WERI-Rb-1 (cell line): Measurements from ENCODE around the gene CHST9.

Experiments used
- DNase-seq: peaks from one replicate; pipeline ENCODE4 v3.0.0-alpha.2; 2020
- H3K27ac ChIP-seq: fragments of 250-450 bp; sonication (Bioruptor Pico); 2 replicates; pipeline ENCODE4 v1.5.1; 2020; ENCODE audit warnings: mild to moderate bottlenecking, moderate library complexity
- H3K27me3 ChIP-seq: fragments of 250-450 bp; sonication (Bioruptor Pico); 2 replicates; pipeline ENCODE4 v1.5.1; 2021; ENCODE audit warnings: mild to moderate bottlenecking, low read depth, moderate library complexity; ENCODE audit not compliant: insufficient read depth, severe bottlenecking
- H3K36me3 ChIP-seq: fragments of 250-450 bp; sonication (Bioruptor Pico); 2 replicates; pipeline ENCODE4 v1.5.1; 2020; ENCODE audit warnings: mild to moderate bottlenecking, moderate library complexity
- H3K4me3 ChIP-seq: 2 replicates; pipeline ENCODE4 v1.5.1; 2011; ENCODE audit warnings: low read depth, mild to moderate bottlenecking, control low read depth, low read length
- H3K9me3 ChIP-seq: fragments of 250-450 bp; sonication (Bioruptor Pico); 2 replicates; pipeline ENCODE4 v1.5.1; 2021; ENCODE audit warnings: mild to moderate bottlenecking, moderate library complexity; ENCODE audit not compliant: severe bottlenecking
- TF ChIP-seq, protein P1 (sequence below): IDR thresholded peaks from 2 replicates; pipeline ENCODE4 v1.5.1; 2011; ENCODE audit warnings: low read depth, mild to moderate bottlenecking, control low read depth, inconsistent platforms, low read length

CHST9 gene

DNA sequence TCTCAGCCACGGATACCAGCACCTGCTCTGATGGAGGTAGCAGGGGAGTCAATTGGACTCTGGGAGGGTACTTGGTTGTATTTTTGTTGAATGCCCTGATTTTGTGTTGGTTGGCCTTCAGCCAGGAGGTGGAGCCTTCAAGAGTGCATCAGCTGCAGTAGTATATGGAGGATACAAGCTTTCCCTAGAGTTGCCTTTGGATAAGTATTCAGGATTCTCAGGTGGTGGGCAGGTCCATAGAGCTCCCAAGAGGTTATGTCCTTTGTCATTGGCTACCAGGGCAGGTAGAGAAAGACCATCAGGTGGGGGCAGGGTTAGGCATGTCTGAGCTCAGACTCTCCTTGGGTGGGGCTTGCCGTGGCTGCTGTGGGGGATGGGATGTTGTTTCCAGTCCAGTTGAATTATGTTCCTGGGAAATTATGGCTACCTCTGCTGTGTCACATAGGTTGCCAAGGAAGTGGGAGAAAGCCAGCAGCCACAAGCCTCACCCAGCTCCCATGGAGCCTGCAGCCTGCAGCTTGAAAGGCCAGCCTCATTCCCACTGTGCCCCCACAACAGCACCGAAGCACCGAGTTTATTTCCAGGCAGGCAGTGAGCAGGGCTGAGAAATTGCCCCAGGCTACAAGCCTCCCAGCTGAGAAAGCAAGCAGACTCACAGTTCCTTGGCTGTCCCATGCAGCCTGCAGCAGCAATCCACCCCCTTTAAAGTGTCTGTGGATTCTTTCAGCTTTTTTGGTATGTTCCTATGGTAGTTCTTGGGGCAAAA lies 38.6 kb upstream of the CHST9 start:
- H3K27me3 ChIP-seq: no peaks in the 10 kb centered on the region
- no peak overlapping the region for H3K4me3 ChIP-seq
- H3K27ac ChIP-seq: no peak overlapping the region
- H3K9me3 ChIP-seq: no peaks in the 10 kb centered on the region
- TF ChIP-seq, protein P1, sequence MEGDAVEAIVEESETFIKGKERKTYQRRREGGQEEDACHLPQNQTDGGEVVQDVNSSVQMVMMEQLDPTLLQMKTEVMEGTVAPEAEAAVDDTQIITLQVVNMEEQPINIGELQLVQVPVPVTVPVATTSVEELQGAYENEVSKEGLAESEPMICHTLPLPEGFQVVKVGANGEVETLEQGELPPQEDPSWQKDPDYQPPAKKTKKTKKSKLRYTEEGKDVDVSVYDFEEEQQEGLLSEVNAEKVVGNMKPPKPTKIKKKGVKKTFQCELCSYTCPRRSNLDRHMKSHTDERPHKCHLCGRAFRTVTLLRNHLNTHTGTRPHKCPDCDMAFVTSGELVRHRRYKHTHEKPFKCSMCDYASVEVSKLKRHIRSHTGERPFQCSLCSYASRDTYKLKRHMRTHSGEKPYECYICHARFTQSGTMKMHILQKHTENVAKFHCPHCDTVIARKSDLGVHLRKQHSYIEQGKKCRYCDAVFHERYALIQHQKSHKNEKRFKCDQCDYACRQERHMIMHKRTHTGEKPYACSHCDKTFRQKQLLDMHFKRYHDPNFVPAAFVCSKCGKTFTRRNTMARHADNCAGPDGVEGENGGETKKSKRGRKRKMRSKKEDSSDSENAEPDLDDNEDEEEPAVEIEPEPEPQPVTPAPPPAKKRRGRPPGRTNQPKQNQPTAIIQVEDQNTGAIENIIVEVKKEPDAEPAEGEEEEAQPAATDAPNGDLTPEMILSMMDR: no peak
- no peaks in the 10 kb centered on the region for H3K36me3 ChIP-seq
- no peak for DNase-seq

DNA sequence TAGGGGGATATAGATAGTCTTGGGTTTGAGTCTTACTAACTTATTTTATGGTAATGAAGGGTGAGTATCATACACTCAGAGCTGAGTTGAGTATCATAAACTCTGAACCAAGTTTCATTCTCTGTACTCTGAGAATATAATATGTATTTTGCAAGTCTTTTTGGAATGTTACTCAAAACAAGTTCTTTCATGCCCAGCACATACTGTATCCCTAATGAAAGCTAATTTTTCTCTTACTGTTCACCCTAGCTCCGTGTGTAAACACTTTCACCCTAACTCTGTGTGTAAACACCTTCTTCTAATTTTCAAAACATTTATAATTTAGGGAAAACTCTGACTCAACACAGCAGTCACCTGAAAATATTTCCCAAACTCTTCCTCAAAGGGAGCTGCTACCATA lies 29.7 kb upstream of the CHST9 start:
- no peak overlapping the region for H3K27ac ChIP-seq
- H3K4me3 ChIP-seq: no peak overlapping the region
- H3K27me3 ChIP-seq: no peaks in the 10 kb centered on the region
- no peaks in the 10 kb centered on the region for H3K36me3 ChIP-seq
- DNase-seq: no peak
- TF ChIP-seq, protein P1: no peak
- H3K9me3 ChIP-seq: no peaks in the 10 kb centered on the region

DNA sequence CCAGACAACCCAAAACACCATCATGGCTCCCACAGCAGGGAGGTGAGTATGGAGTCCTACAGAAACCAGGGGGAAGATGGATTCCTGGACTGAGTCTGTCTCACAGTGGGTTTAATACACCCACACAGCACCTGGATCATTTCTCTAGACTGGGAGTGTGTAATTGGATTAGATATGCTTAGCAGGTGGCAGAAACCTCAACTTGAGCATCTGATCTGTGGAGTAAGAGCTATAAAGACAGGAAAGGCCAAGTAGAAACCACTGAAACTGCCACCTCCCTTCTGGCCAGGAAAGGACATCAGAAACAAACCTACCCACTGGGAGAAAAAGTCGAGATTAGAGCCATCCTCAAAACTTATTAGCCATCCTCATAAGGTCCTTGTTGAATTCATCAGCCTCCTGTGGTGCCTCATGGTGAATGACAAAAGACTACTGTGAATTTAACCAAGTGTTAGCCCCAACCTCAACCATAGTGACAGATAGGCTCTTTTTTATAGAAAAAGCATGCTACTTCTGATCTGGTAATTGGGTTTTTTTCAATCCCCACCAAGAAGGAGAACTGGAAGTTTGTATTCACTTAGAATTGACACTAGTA lies 28.1 kb upstream of the CHST9 start:
- no peaks in the 10 kb centered on the region for H3K36me3 ChIP-seq
- no peak overlapping the region for H3K4me3 ChIP-seq
- H3K27me3 ChIP-seq: no peaks in the 10 kb centered on the region
- no peak overlapping the region for H3K27ac ChIP-seq
- TF ChIP-seq, protein P1: no peak
- peak; percentile 33 for DNase-seq
- no peaks in the 10 kb centered on the region for H3K9me3 ChIP-seq

DNA sequence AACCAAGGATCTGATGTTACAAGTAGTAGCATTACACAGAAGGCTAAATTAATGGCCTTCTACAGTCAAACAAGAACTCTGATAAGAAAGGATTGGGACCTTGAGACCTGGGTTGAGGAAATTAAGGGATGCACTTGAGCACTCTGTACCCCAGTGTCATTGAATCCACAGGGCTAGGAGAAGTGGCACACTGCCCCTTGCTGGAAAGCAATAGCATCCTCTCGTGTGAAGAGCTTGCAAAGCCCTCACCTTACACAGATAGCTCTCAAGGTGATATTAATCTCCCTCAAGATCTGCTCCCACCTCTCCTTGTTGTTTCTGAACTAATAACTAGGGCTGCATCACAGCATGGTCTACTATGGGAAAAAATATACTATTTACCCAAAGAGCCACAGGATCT lies 26.5 kb upstream of the CHST9 start:
- no peaks in the 10 kb centered on the region for H3K36me3 ChIP-seq
- H3K27ac ChIP-seq: no peak overlapping the region
- H3K27me3 ChIP-seq: no peaks in the 10 kb centered on the region
- TF ChIP-seq, protein P1: peak; percentile 32
- H3K9me3 ChIP-seq: no peaks in the 10 kb centered on the region
- H3K4me3 ChIP-seq: no peak overlapping the region
- no peak for DNase-seq

DNA sequence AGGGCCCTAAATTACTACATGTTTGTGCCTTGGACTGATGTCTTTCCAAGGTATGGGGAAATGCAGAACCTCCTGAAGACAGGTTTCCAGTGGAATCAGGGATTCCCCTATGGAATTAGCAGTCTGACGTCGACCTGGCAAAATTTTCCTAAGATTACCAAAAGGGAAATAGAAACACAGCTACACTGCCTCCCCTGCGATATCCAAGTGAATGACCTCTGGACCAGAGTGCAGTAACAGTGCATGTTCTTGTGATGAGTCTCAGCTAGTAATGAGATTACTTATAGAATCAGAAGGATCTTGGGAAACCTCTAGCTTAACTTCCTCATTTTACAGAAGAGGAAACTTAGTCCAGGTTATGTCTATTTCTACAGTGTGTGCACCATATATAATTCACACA lies 21.3 kb upstream of the CHST9 start:
- Histone ChIP-seq H3K9me3 (no peaks in the 10 kb centered on the region), H3K4me3 (no peak overlapping the region), H3K27ac (no peak overlapping the region), H3K36me3 (no peaks in the 10 kb centered on the region), H3K27me3 (no peaks in the 10 kb centered on the region)
- DNase-seq: no peak
- TF ChIP-seq, protein P1: no peak
